Measurements from ENCODE around the gene LRFN4. TPM values are rescaled to one million over a fixed set of nuclear protein-coding genes. Genes with fewer than 3 reads are reported as not detected.

The LRFN4 gene
- total RNA-seq, 3 donors from 2014 or later (not counting 1 experiment from before 2014, with no cell fraction given), result 1.2 to 3.4 (median 2.0) TPM

DNA sequence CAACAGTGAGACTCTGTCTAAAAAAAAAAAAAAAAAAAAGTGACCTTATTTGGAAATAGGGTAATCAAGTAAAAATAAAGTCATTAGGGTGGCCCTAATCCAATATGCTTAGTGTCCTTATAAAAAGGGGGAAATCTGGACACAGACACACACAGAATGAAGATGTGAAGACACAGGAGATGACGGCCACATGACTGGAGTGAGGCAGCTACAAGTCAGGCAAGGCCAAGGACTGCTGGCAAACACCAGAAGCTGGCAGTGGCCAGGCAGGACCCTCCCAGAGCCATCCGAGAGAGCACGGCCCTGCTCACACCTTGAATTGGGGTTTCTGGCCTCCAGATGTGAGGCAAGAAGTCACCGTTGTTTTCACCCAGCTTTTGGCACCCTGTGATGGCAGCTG, 28.6 kb downstream of the LRFN4 start:
- Mint-ChIP-seq H3K27ac (no peak overlapping the region), H3K4me1 (peaks cover 0 to 5% of the 10 kb centered on the region in 2 donors)

GRCh38 chr11:66885950-66886440, 29.1 kb downstream of the LRFN4 start:
- H3K4me3 ChIP-seq (ENCODE audit: low read length), result no peak overlapping the region
- no peaks in the 10 kb centered on the region for H3K9me3 Mint-ChIP-seq
- intact Hi-C loops (cut with micrococcal nuclease), result no loop called here
- H3K4me1 Mint-ChIP-seq, result peaks cover 0 to under 1% of the 10 kb centered on the region in 2 donors
- TF ChIP-seq, protein P1, sequence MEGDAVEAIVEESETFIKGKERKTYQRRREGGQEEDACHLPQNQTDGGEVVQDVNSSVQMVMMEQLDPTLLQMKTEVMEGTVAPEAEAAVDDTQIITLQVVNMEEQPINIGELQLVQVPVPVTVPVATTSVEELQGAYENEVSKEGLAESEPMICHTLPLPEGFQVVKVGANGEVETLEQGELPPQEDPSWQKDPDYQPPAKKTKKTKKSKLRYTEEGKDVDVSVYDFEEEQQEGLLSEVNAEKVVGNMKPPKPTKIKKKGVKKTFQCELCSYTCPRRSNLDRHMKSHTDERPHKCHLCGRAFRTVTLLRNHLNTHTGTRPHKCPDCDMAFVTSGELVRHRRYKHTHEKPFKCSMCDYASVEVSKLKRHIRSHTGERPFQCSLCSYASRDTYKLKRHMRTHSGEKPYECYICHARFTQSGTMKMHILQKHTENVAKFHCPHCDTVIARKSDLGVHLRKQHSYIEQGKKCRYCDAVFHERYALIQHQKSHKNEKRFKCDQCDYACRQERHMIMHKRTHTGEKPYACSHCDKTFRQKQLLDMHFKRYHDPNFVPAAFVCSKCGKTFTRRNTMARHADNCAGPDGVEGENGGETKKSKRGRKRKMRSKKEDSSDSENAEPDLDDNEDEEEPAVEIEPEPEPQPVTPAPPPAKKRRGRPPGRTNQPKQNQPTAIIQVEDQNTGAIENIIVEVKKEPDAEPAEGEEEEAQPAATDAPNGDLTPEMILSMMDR (IDR thresholded peaks at IDR 0.05), result no peak
- ATAC-seq (no peak), DNase-seq (no peak)
- H3K27ac Mint-ChIP-seq, result no peak overlapping the region
- H3K27ac ChIP-seq (ENCODE audit: low read length), result no peak overlapping the region
- H3K27me3 Mint-ChIP-seq (ENCODE audit: low read depth in 2 of 2), result peaks cover 0 to 3% of the 10 kb centered on the region in 2 donors
- H3K36me3 Mint-ChIP-seq, result no peaks in the 10 kb centered on the region
- H3K36me3 ChIP-seq (ENCODE audit: control insufficient read depth, insufficient read depth, low read length), result no peaks in the 10 kb centered on the region
- no peak overlapping the region for H3K4me3 Mint-ChIP-seq
- no peaks in the 10 kb centered on the region for H3K27me3 ChIP-seq (ENCODE audit: control insufficient read depth, insufficient read depth, low read length)
- no peaks in the 10 kb centered on the region for H3K9me3 ChIP-seq (ENCODE audit: control insufficient read depth, insufficient read depth, low read length)
- no peaks in the 10 kb centered on the region for H3K4me1 ChIP-seq (ENCODE audit: control insufficient read depth, insufficient read depth, low read length)
- WGBS (ENCODE audit: insufficient coverage), result 81% methylated on average over 11 of the region's 11 CpGs

More for the DNA sequence above, 28.6 kb downstream of the LRFN4 start:
- Histone ChIP-seq H3K9me3 (ENCODE audit: control insufficient read depth, insufficient read depth, low read length) (no peaks in the 10 kb centered on the region), H3K4me3 (ENCODE audit: low read length) (no peak overlapping the region), H3K27ac (ENCODE audit: low read length) (no peak overlapping the region), H3K4me1 (ENCODE audit: control insufficient read depth, insufficient read depth, low read length) (peaks cover 5% of the 10 kb centered on the region), H3K36me3 (ENCODE audit: control insufficient read depth, insufficient read depth, low read length) (no peaks in the 10 kb centered on the region), H3K27me3 (ENCODE audit: control insufficient read depth, insufficient read depth, low read length) (no peaks in the 10 kb centered on the region)
- no peak overlapping the region for H3K4me3 Mint-ChIP-seq
- 84% methylated on average over 4 of the region's 4 CpGs for WGBS (ENCODE audit: insufficient coverage)
- DNase-seq (no peak), ATAC-seq (no peak)
- peaks cover 0 to 3% of the 10 kb centered on the region in 2 donors for H3K27me3 Mint-ChIP-seq (ENCODE audit: low read depth in 2 of 2)
- no peaks in the 10 kb centered on the region for H3K9me3 Mint-ChIP-seq
- H3K36me3 Mint-ChIP-seq, result no peaks in the 10 kb centered on the region
- intact Hi-C loops (cut with micrococcal nuclease), result no loop called here
- TF ChIP-seq, protein P1 (IDR thresholded peaks at IDR 0.05), result no peak

- Mint-ChIP-seq H3K4me1 (no peaks in the 10 kb centered on the region), H3K9me3 (no peaks in the 10 kb centered on the region), H3K27me3 (ENCODE audit: low read depth in 2 of 2) (peaks cover 0 to 3% of the 10 kb centered on the region in 2 donors), H3K4me3 (no peak overlapping the region), H3K27ac (no peak overlapping the region), H3K36me3 (no peaks in the 10 kb centered on the region)
- Histone ChIP-seq H3K4me3 (ENCODE audit: low read length) (no peak overlapping the region), H3K4me1 (ENCODE audit: control insufficient read depth, insufficient read depth, low read length) (no peaks in the 10 kb centered on the region), H3K36me3 (ENCODE audit: control insufficient read depth, insufficient read depth, low read length) (no peaks in the 10 kb centered on the region), H3K27ac (ENCODE audit: low read length) (no peak overlapping the region), H3K27me3 (ENCODE audit: control insufficient read depth, insufficient read depth, low read length) (no peaks in the 10 kb centered on the region), H3K9me3 (ENCODE audit: control insufficient read depth, insufficient read depth, low read length) (no peaks in the 10 kb centered on the region)
- 88% methylated on average over 15 of the region's 15 CpGs for WGBS (ENCODE audit: insufficient coverage)
- no peak for ATAC-seq
- intact Hi-C loops (cut with micrococcal nuclease), result no loop called here
- no peak for DNase-seq
- TF ChIP-seq, protein P1 (IDR thresholded peaks at IDR 0.05), result no peak
These were observed 29.9 kb downstream of the LRFN4 start for GRCh38 chr11:66886671-66887221.

DNA sequence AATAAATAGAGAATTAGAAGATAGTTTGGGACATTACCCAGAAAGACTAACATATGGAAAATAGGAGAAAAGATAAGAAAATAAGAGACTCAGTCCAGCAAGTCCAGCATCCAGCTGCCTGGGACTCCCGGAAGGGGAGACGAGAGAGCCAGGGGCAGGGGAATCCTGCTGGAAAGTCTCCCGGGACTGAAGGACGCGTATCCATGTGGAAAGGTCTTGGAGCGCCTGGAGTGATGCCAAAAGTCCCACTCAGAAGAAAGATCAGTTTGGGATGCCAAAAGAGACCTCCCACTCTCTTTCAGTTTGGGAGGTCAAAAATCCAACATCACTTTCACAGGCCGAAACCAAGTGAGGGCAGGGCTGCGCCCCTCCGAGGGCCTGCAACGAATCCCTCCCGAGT, 30.7 kb downstream of the LRFN4 start:
- H3K27ac ChIP-seq (ENCODE audit: low read length), result no peak overlapping the region
- no peak overlapping the region for H3K4me3 ChIP-seq (ENCODE audit: low read length)
- TF ChIP-seq, protein P1 (IDR thresholded peaks at IDR 0.05), result no peak
- H3K4me1 ChIP-seq (ENCODE audit: control insufficient read depth, insufficient read depth, low read length), result no peaks in the 10 kb centered on the region
- Mint-ChIP-seq H3K4me3 (no peak overlapping the region), H3K27ac (no peak overlapping the region), H3K27me3 (ENCODE audit: low read depth in 2 of 2) (peaks cover 0 to 3% of the 10 kb centered on the region in 2 donors), H3K9me3 (no peaks in the 10 kb centered on the region), H3K4me1 (no peaks in the 10 kb centered on the region), H3K36me3 (no peaks in the 10 kb centered on the region)
- DNase-seq (no peak), ATAC-seq (no peak)
- no peaks in the 10 kb centered on the region for H3K9me3 ChIP-seq (ENCODE audit: control insufficient read depth, insufficient read depth, low read length)
- no peaks in the 10 kb centered on the region for H3K27me3 ChIP-seq (ENCODE audit: control insufficient read depth, insufficient read depth, low read length)
- no peaks in the 10 kb centered on the region for H3K36me3 ChIP-seq (ENCODE audit: control insufficient read depth, insufficient read depth, low read length)
- WGBS (ENCODE audit: insufficient coverage), result 95% methylated on average over 11 of the region's 11 CpGs
- intact Hi-C loops (cut with micrococcal nuclease), result no loop called here

Measured in natural killer cell (primary cell).